K562 (cell line): ENCODE measurements around the gene JPT1. TPM values are rescaled to one million over a fixed set of nuclear protein-coding genes. Genes with fewer than 3 reads are reported as not detected.
A peak's percentile ranks its signal among the peaks of the same experiment; 100 is the strongest.

Source experiments
- ARHGAP35 ChIP-seq: fragments of 450-650 bp; IDR thresholded peaks from 2 replicates; pipeline ENCODE4 v1.6.1; 2018; ENCODE audit not compliant: partially characterized antibody
- CBFA2T3 ChIP-seq: fragments of 450-650 bp; IDR thresholded peaks from 2 replicates; pipeline ENCODE4 v1.6.1; 2017
- CC2D1A ChIP-seq: fragments of 450-650 bp; IDR thresholded peaks from 2 replicates; pipeline ENCODE4 v1.6.1; 2017; ENCODE audit warnings: mild to moderate bottlenecking
- CHD1 ChIP-seq: fragments of 200-600 bp; sonication (generic); IDR thresholded peaks from one replicate; pipeline ENCODE4 v1.6.1; 2012; ENCODE audit warnings: mild to moderate bottlenecking, moderate library complexity, low read length, inconsistent platforms
- FOXJ2 ChIP-seq: fragments of 200-800 bp; sonication (Bioruptor generic); IDR thresholded peaks from 2 replicates; pipeline ENCODE4 v1.6.1; 2016; ENCODE audit warnings: missing genetic modification characterization, missing compliant biosample characterization
- HDAC6 ChIP-seq: IDR thresholded peaks from 2 replicates; pipeline ENCODE4 v1.6.1; 2012; ENCODE audit warnings: low read depth, mild to moderate bottlenecking, control low read depth, inconsistent platforms, low read length, moderate library complexity
- LEF1 ChIP-seq: fragments of 450-650 bp; IDR thresholded peaks from 2 replicates; pipeline ENCODE4 v1.6.1; 2016; ENCODE audit warnings: mild to moderate bottlenecking
- RBM22 ChIP-seq: fragments of 200-400 bp; formaldehyde crosslinking; IDR thresholded peaks from 2 replicates; pipeline ENCODE4 v1.6.1; 2018; ENCODE audit warnings: low read length, low read depth; ENCODE audit not compliant: poor library complexity, severe bottlenecking
- RBM39 ChIP-seq: fragments of 200-400 bp; formaldehyde crosslinking; optimal IDR thresholded peaks from 2 replicates; pipeline ENCODE3; 2018; ENCODE audit warnings: low read depth, low read length
- SNRNP70 ChIP-seq: fragments of 200-400 bp; formaldehyde crosslinking; optimal IDR thresholded peaks from 2 replicates; pipeline ENCODE3; 2017; ENCODE audit warnings: low read depth, low read length
- SP1 ChIP-seq: sonication (generic); formaldehyde crosslinking; IDR thresholded peaks from 2 replicates; pipeline ENCODE4 v1.8.1; 2022; ENCODE audit warnings: mild to moderate bottlenecking, missing genetic modification reagents
- SRSF9 ChIP-seq: fragments of 200-400 bp; formaldehyde crosslinking; IDR thresholded peaks from 2 replicates; pipeline ENCODE4 v1.6.1; 2017; ENCODE audit warnings: low read depth, low read length, borderline replicate concordance
- USF2 ChIP-seq: sonication (generic); formaldehyde crosslinking; IDR thresholded peaks from 2 replicates; pipeline ENCODE4 v1.5.0; 2020; ENCODE audit warnings: missing genetic modification reagents
- ZNF121 ChIP-seq: sonication (generic); formaldehyde crosslinking; conservative IDR thresholded peaks from 2 replicates; pipeline ENCODE4 v1.8.0; 2022; ENCODE audit warnings: missing genetic modification reagents
- ZNF217 ChIP-seq: sonication (generic); formaldehyde crosslinking; IDR thresholded peaks from 2 replicates; pipeline ENCODE4 v1.8.0; 2022; ENCODE audit warnings: mild to moderate bottlenecking, missing genetic modification reagents
- ZNF280B ChIP-seq: fragments of 250-450 bp; sonication (Bioruptor Pico); IDR thresholded peaks from 2 replicates; pipeline ENCODE4 v1.5.1; 2021; ENCODE audit warnings: mild to moderate bottlenecking
- ZNF76 ChIP-seq: fragments of 250-450 bp; sonication (Bioruptor Pico); IDR thresholded peaks from 2 replicates; pipeline ENCODE4 v1.4.0; 2020; ENCODE audit warnings: mild to moderate bottlenecking, moderate library complexity, borderline replicate concordance
- ZNF764 ChIP-seq: fragments of 250-450 bp; sonication (Bioruptor Pico); IDR thresholded peaks from 2 replicates; pipeline ENCODE4 v1.4.0; 2020; ENCODE audit warnings: low read depth, mild to moderate bottlenecking, moderate library complexity
- polyA plus RNA-seq, 8 experiments: library from polyadenylated mRNA; depleted of rRNA in 4 of 8; stranded (reverse) in 5 of 8; unstranded in 3 of 8; fragments of >200 nt; fragmentation: Nextera tagmentation in 2 of 8; fragmentation: Illumina TruSeq in 1 of 8; extraction: Ambion mirVana in 2 of 8; extraction: Trizol in 1 of 8; gene quantifications; 2 replicates each; pipeline versions ENCODE4 v1.2.1 to v1.2.3, GENCODE V29; 2011 to 2014; ENCODE audit warnings: inconsistent platforms in 1 of 8, missing spikeins in 1 of 8
- total RNA-seq, 7 experiments: library from RNA; depleted of rRNA in 6 of 7; stranded (reverse); fragments of >200 nt in 6 of 7; fragmentation: Illumina TruSeq in 2 of 7; extraction: Trizol in 2 of 7; gene quantifications; 2 replicates each; pipeline versions ENCODE4 v1.2.1 to v1.2.3, GENCODE V29; 2011 to 2021; ENCODE audit warnings: low replicate concordance in 1 of 7

JPT1 gene
- total and polyA plus RNA-seq, 9 of the 15 experiments (the other 6 are each of a cell fraction or from before 2014, with no cell fraction given): 56.7 to 292 (median 144) TPM

GRCh38 chr17:75124041-75124818 is 30.1 kb downstream of the JPT1 start (continued):
- no peak for TF ChIP-seq ZNF280B (CRISPR knock-in tag)
- no peak for TF ChIP-seq RBM22
- TF ChIP-seq ZNF121 (CRISPR knock-in tag): no peak
- no peak for TF ChIP-seq SRSF9
- TF ChIP-seq HDAC6: no peak
- TF ChIP-seq CHD1: no peak
- TF ChIP-seq CBFA2T3: peak; percentile 89
- TF ChIP-seq SP1 (CRISPR knock-in tag): 0 out of 2 replicates have a peak, but pooled peaks have one; percentile 41
- TF ChIP-seq ZNF764 (CRISPR knock-in tag): no peak
- TF ChIP-seq USF2 (CRISPR knock-in tag): no peak
- no peak for TF ChIP-seq CC2D1A
- TF ChIP-seq RBM39: no peak
- TF ChIP-seq ZNF217 (CRISPR knock-in tag): no peak
- no peak for TF ChIP-seq ARHGAP35
- TF ChIP-seq LEF1: peak; percentile 18; the same call in 1 of the 2 replicates
- TF ChIP-seq ZNF76: no peak
- no peak for TF ChIP-seq SNRNP70
- TF ChIP-seq FOXJ2 (tag): no peak
